ENCODE measurements around the gene PWP2.

DNA sequence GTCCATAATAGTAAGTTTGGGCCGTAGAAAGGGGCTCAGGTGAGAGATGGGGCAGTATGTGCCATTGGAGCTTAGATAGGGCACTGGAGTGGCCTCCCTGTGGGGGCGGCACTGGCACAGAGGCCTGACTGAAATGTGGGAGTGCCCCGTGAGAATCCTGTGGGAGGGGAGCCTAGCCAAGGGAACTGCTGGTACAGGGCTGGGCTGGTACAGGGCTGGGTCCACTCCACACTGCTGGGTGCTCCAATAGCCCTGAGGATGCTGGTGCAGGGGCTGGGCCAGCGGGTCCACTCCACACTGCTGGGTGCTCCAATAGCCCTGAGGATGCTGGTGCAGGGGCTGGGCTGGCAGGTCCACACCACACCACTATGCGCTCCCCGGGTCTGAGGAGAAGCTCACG, 44.8 kb upstream of the PWP2 start:
- TF ChIP-seq CHD2 (IDR thresholded peaks at IDR 0.05; ENCODE audit: low read length, partially characterized antibody) (no peak), CTCF (IDR thresholded peaks at IDR 0.05) (no peak), RAD21 (conservative IDR thresholded peaks at IDR 0.05 in 1 of 2, IDR thresholded peaks at IDR 0.05 in 1 of 2) (no peak), MAFK (IDR thresholded peaks at IDR 0.05; ENCODE audit: partially characterized antibody) (no peak), RFX5 (IDR thresholded peaks at IDR 0.05) (no peak), MAX (IDR thresholded peaks at IDR 0.05) (no peak), EP300 (IDR thresholded peaks at IDR 0.05) (no peak), RARB (CRISPR knock-in tag; IDR thresholded peaks at IDR 0.05) (no peak), EHMT2 (IDR thresholded peaks at IDR 0.05; ENCODE audit: low read depth) (no peak)
- TF ChIP-seq, protein P1, sequence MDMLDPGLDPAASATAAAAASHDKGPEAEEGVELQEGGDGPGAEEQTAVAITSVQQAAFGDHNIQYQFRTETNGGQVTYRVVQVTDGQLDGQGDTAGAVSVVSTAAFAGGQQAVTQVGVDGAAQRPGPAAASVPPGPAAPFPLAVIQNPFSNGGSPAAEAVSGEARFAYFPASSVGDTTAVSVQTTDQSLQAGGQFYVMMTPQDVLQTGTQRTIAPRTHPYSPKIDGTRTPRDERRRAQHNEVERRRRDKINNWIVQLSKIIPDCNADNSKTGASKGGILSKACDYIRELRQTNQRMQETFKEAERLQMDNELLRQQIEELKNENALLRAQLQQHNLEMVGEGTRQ (IDR thresholded peaks at IDR 0.05): no peak
- TF ChIP-seq, protein P2, sequence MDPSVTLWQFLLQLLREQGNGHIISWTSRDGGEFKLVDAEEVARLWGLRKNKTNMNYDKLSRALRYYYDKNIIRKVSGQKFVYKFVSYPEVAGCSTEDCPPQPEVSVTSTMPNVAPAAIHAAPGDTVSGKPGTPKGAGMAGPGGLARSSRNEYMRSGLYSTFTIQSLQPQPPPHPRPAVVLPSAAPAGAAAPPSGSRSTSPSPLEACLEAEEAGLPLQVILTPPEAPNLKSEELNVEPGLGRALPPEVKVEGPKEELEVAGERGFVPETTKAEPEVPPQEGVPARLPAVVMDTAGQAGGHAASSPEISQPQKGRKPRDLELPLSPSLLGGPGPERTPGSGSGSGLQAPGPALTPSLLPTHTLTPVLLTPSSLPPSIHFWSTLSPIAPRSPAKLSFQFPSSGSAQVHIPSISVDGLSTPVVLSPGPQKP (IDR thresholded peaks at IDR 0.05; ENCODE audit: low read depth, low read length): no peak

Measured in A549 (cell line).